C4-2B (cell line): ENCODE data around the gene ATP1B3.

Experiments
- CTCF ChIP-seq: fragments of 450-650 bp; conservative IDR thresholded peaks from 2 replicates; pipeline ENCODE4 v1.5.1; 2017; ENCODE audit warnings: mild to moderate bottlenecking
- ZFX ChIP-seq: fragments of 450-650 bp; IDR thresholded peaks from 2 replicates; pipeline ENCODE4 v1.6.1; 2017

- TF ChIP-seq CTCF (no peak), ZFX (no peak)
Measured at GRCh38 chr3:141894524-141895176, 18.2 kb downstream of the ATP1B3 start.
